ENCODE data around the gene LIN28B. TPM values are rescaled to one million over a fixed set of nuclear protein-coding genes. Genes with fewer than 3 reads are reported as not detected.
"Not testable (repeated sequence)": the region's sequence is repeated elsewhere in the genome, so short reads cannot be mapped to it uniquely, and the experiment has no call there.

LIN28B gene
- total and polyA plus RNA-seq, 2 of the 4 experiments (the other 2 are of a cell fraction), result not detected

DNA sequence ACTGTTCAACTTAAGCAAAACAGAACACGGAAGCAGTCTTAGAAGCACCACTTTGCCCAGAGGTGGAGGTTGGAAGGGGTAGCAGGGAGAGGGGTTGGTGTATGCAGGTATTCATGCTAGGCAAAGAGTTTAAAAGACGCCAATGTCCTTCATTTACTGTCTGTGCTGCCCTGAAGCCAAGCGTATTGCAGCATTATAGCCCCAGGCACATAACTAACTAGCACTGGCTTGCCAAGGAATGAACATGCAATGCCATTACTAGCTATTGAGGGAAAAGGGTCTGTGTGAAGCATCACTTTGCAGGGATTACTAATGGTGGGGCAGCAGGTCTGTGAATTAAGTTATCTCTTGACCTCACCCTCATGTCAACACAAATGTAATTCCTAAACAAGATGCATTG is 124.8 kb downstream of the LIN28B start:
- H3K4me2 ChIP-seq (ENCODE audit: low read depth, low read length); H4K8ac ChIP-seq (ENCODE audit: low read depth in 2 of 2, low read length in 2 of 2); H3K18ac ChIP-seq (ENCODE audit: low read depth, low read length); H3K9ac ChIP-seq (ENCODE audit: low read depth, low read length); H3K9me3 ChIP-seq (ENCODE audit: control insufficient read depth, insufficient read depth, low read length); H3K56ac ChIP-seq (ENCODE audit: extremely low read depth, insufficient read depth, low read length); POLR2A ChIA-PET (ENCODE audit: unreplicated experiment); H3K79me1 ChIP-seq (ENCODE audit: low read depth in 1 of 2, low read length in 2 of 2); ATAC-seq (ENCODE audit: low read depth); H2BK120ac ChIP-seq (ENCODE audit: low read depth, low read length); H4K20me1 ChIP-seq (ENCODE audit: insufficient read depth, low read length); in situ Hi-C loops (cut with MboI; ENCODE audit: low sequenced_read_pairs); BruUV-seq (replicated peaks); H3K36me3 ChIP-seq (ENCODE audit: control insufficient read depth, insufficient read depth, low read length); H2AK5ac ChIP-seq (ENCODE audit: low read depth, low read length); H3K9me1 ChIP-seq (ENCODE audit: insufficient read depth, low read length); H2BK15ac ChIP-seq (ENCODE audit: low read depth, low read length); H2BK5ac ChIP-seq (ENCODE audit: low read depth, low read length, poor library complexity, severe bottlenecking); H3K14ac ChIP-seq (replicated peaks; ENCODE audit: low read depth, low read length); CTCF ChIA-PET; H2BK20ac ChIP-seq (ENCODE audit: low read depth, low read length); intact Hi-C loops (cut with micrococcal nuclease); H2AK9ac ChIP-seq (replicated peaks; ENCODE audit: low read depth, low read length, poor library complexity); H3K4ac ChIP-seq (ENCODE audit: low read depth, low read length); H4K5ac ChIP-seq (ENCODE audit: low read depth, low read length); H4K91ac ChIP-seq (ENCODE audit: insufficient read depth, low read depth, low read length); DNase-seq; H3K4me3 ChIP-seq (ENCODE audit: insufficient read depth, low read depth, low read length); H3K4me1 ChIP-seq (ENCODE audit: control insufficient read depth, insufficient read depth, low read length); H2AFZ ChIP-seq (replicated peaks; ENCODE audit: low read length, poor library complexity); H3K27ac ChIP-seq (ENCODE audit: insufficient read depth, low read length): not testable (repeated sequence)
- H3K27me3 ChIP-seq (ENCODE audit: control insufficient read depth, insufficient read depth, low read length), result peaks cover 10% of the 10 kb centered on the region
- dilution Hi-C loops (cut with HindIII; ENCODE audit: low sequenced_read_pairs, unreplicated experiment), result loop anchor here (25.0 kb wide), 1 partner anchor 331 kb away; the partner anchor contains the start of gene PREP
- WGBS, 2 experiments (ENCODE audit: extremely low coverage in 2 of 2, insufficient read length in 1 of 2), result 88% methylated on average over 1 of the region's 3 CpGs; no CpG with 5 or more reads in 1 of the 2 experiments
- H3K23ac ChIP-seq (ENCODE audit: low read depth, low read length), result 0 out of 2 replicates have a peak overlapping the region, but pooled peaks have one; percentile 66
